ENCODE measurements around the gene RPS5. TPM values are rescaled to one million over a fixed set of nuclear protein-coding genes. Genes with fewer than 3 reads are reported as not detected.

Gene RPS5
- total RNA-seq, 1 donor from 2014 or later, result 904 TPM

Other genes with a start within 250 kb of the RPS5 start
- 2.7 and 2.8 TPM in 2 replicates for gene ZNF329, start 236.5 kb upstream of the RPS5 start, total RNA-seq
- 20.7 and 21.0 TPM in 2 replicates for gene ZNF274, start 204.2 kb upstream of the RPS5 start, total RNA-seq
- 41.6 and 42.0 TPM in 2 replicates for gene ZNF544, start 158.4 kb upstream of the RPS5 start, total RNA-seq
- 4.9 and 5.5 TPM in 2 replicates for gene ZNF8, start 108.3 kb upstream of the RPS5 start, total RNA-seq
- 64.8 and 68.1 TPM in 2 replicates for gene ERVK3-1, start 81.9 kb upstream of the RPS5 start, total RNA-seq
- 4.5 and 4.9 TPM in 2 replicates for gene ZSCAN22, start 60.3 kb upstream of the RPS5 start, total RNA-seq
- 6.9 and 10.5 TPM in 2 replicates for gene A1BG, start 33.8 kb upstream of the RPS5 start, total RNA-seq
- 0.64 and 1.0 TPM in 2 replicates for gene ZNF497, start 24.5 kb upstream of the RPS5 start, total RNA-seq
- gene ZNF837, start 6.2 kb upstream of the RPS5 start, total RNA-seq, result 1.1 and 1.6 TPM in 2 replicates
- gene RNF225, start 8.4 kb downstream of the RPS5 start, total RNA-seq, result 0.29 TPM in 1 of 2 replicates, not detected in the other
- 8.0 and 9.0 TPM in 2 replicates for gene ZNF584, start 21.4 kb downstream of the RPS5 start, total RNA-seq
- 3.7 and 3.8 TPM in 2 replicates for gene ZNF132, start 52.9 kb downstream of the RPS5 start, total RNA-seq
- gene ZNF324B, start 64.4 kb downstream of the RPS5 start, total RNA-seq, result 11.1 and 11.4 TPM in 2 replicates
- 10.6 and 12.6 TPM in 2 replicates for gene ZNF324, start 79.8 kb downstream of the RPS5 start, total RNA-seq
- gene ZNF446, start 89.1 kb downstream of the RPS5 start, total RNA-seq, result 7.8 and 9.3 TPM in 2 replicates
- gene SLC27A5, start 124.7 kb downstream of the RPS5 start, total RNA-seq, result 12.9 and 17.2 TPM in 2 replicates
- 17.2 and 20.0 TPM in 2 replicates for gene ZBTB45, start 132.5 kb downstream of the RPS5 start, total RNA-seq
- gene TRIM28, start 156.8 kb downstream of the RPS5 start, total RNA-seq, result 432 TPM in 2 replicates
- gene CHMP2A, start 167.8 kb downstream of the RPS5 start, total RNA-seq, result 130 and 139 TPM in 2 replicates
- 96.8 and 105 TPM in 2 replicates for gene UBE2M, start 171.3 kb downstream of the RPS5 start, total RNA-seq
- 27.5 and 28.7 TPM in 2 replicates for gene MZF1, start 186.1 kb downstream of the RPS5 start, total RNA-seq

Measured in T-helper 1 cell treated with Interleukin-12 subunit alpha and Interleukin-12 subunit beta and Interleukin-4 antibody, amounts not matched to agents 30 ng/mL and 1 ng/mL, for 36 hours (primary cell).